Right lung (tissue), 5 donors: ENCODE results near the gene CCDC158. TPM values are rescaled to one million over a fixed set of nuclear protein-coding genes. Genes with fewer than 3 reads are reported as not detected.
"Not testable (repeated sequence)": the region's sequence is repeated elsewhere in the genome, so short reads cannot be mapped to it uniquely, and the experiment has no call there.

Source experiments
- DNase-seq, 2 donors: peaks; one replicate each; pipeline ENCODE4 v3.0.0-alpha.2; 2013
- polyA plus RNA-seq, 5 donors: library from polyadenylated mRNA; unstranded; fragments of 120-200 nt; gene quantifications; one replicate each; pipeline versions ENCODE4 v1.2.1 to v1.2.3, GENCODE V29; 2013; ENCODE audit warnings: inconsistent platforms in 1 of 5, low replicate concordance in 1 of 5; ENCODE audit not compliant: insufficient read length in 5 of 5, insufficient read depth in 1 of 5

CCDC158 gene
- polyA plus RNA-seq, 5 donors, result 0.72 to 1.8 (median 1.3) TPM

GRCh38 chr4:76311896-76312331 lies 109.0 kb downstream of the CCDC158 start:
- no peak for DNase-seq

- DNase-seq, result no peak
Measured at GRCh38 chr4:76310683-76311082, 110.3 kb downstream of the CCDC158 start.

- DNase-seq, result no peak
Measured at GRCh38 chr4:76309939-76310550, 110.9 kb downstream of the CCDC158 start.

GRCh38 chr4:76308548-76308947 lies 112.4 kb downstream of the CCDC158 start:
- DNase-seq, result peak in 1 of 2 donors; percentile 41

- no peak for DNase-seq
Measured at GRCh38 chr4:76307660-76308014, 113.3 kb downstream of the CCDC158 start.

GRCh38 chr4:76306882-76307659 lies 113.9 kb downstream of the CCDC158 start:
- peak; percentile 29 to 44 for DNase-seq

- DNase-seq, result peak; percentile 72 to 77
Measured at GRCh38 chr4:76305971-76306881, 114.7 kb downstream of the CCDC158 start, which contains the start of gene STBD1. STBD1 (plus strand) TSS chr4:76306733; CDS start chr4:76306770, 37 bp downstream.

GRCh38 chr4:76305033-76305687 lies 115.8 kb downstream of the CCDC158 start:
- DNase-seq, result no peak

- no peak for DNase-seq
Measured at GRCh38 chr4:76302826-76303438, 118.0 kb downstream of the CCDC158 start.

- DNase-seq, result no peak
Measured at GRCh38 chr4:76301775-76302162, 119.2 kb downstream of the CCDC158 start.

- DNase-seq, result no peak
Measured at GRCh38 chr4:76301068-76301774, 119.7 kb downstream of the CCDC158 start.

- DNase-seq, result no peak
Measured at GRCh38 chr4:76300012-76300411, 120.9 kb downstream of the CCDC158 start.

- DNase-seq, result no peak
Measured at GRCh38 chr4:76298227-76298626, 122.7 kb downstream of the CCDC158 start.

- DNase-seq, result no peak
Measured at GRCh38 chr4:76296286-76296820, 124.6 kb downstream of the CCDC158 start.

- DNase-seq, result peak; percentile 36 to 59
Measured at GRCh38 chr4:76293772-76294171, 127.2 kb downstream of the CCDC158 start.

GRCh38 chr4:76292730-76293129 lies 128.2 kb downstream of the CCDC158 start:
- DNase-seq, result no peak

- DNase-seq, result not testable (repeated sequence)
Measured at GRCh38 chr4:76287811-76288210, 133.1 kb downstream of the CCDC158 start.

GRCh38 chr4:76283900-76284299 lies 137.0 kb downstream of the CCDC158 start:
- no peak for DNase-seq

GRCh38 chr4:76282941-76283689 lies 137.8 kb downstream of the CCDC158 start:
- no peak for DNase-seq
